SHP77 (cell line): ENCODE data around the gene SERINC2.
A peak's percentile ranks its signal among the peaks of the same experiment; 100 is the strongest.

Source experiments
- DNase-seq, 2 experiments: peaks; one replicate each; lab custom pipeline; 2025; lab: John Stamatoyannopoulos, UW

SERINC2 gene

GRCh38 chr1:31434101-31434871 is 21.3 kb downstream of the SERINC2 start:
- DNase-seq: no peak

- no peak for DNase-seq
These were observed 22.0 kb downstream of the SERINC2 start for GRCh38 chr1:31434979-31435378.

GRCh38 chr1:31435471-31436409 is 22.7 kb downstream of the SERINC2 start:
- no peak for DNase-seq

- no peak for DNase-seq
These were observed 23.8 kb downstream of the SERINC2 start for GRCh38 chr1:31436596-31437432.

- DNase-seq: no peak
These were observed 24.5 kb downstream of the SERINC2 start for GRCh38 chr1:31437433-31438037.

- no peak for DNase-seq
These were observed 26.3 kb downstream of the SERINC2 start for GRCh38 chr1:31439276-31439675.

GRCh38 chr1:31441073-31441472 is 28.1 kb downstream of the SERINC2 start:
- peak; percentile 44 to 76 for DNase-seq

GRCh38 chr1:31441558-31441957 is 28.5 kb downstream of the SERINC2 start:
- no peak for DNase-seq

GRCh38 chr1:31441970-31442647 is 29.1 kb downstream of the SERINC2 start:
- no peak for DNase-seq

- no peak for DNase-seq
These were observed 29.6 kb downstream of the SERINC2 start for GRCh38 chr1:31442648-31442994.

GRCh38 chr1:31443673-31444072 is 30.7 kb downstream of the SERINC2 start:
- DNase-seq: no peak

- DNase-seq: peak in 1 of 2 experiments; percentile 31
These were observed 31.9 kb downstream of the SERINC2 start for GRCh38 chr1:31444725-31445448.

GRCh38 chr1:31445951-31446350 is 32.9 kb downstream of the SERINC2 start:
- no peak for DNase-seq

- DNase-seq: peak; percentile 92 to 96
These were observed 34.2 kb downstream of the SERINC2 start for GRCh38 chr1:31447210-31447609.

- no peak for DNase-seq
These were observed 40.5 kb downstream of the SERINC2 start for GRCh38 chr1:31453384-31454079.

GRCh38 chr1:31458287-31458896 is 45.4 kb downstream of the SERINC2 start:
- DNase-seq: no peak

GRCh38 chr1:31460027-31460426 is 47.0 kb downstream of the SERINC2 start:
- DNase-seq: no peak

- no peak for DNase-seq
These were observed 54.1 kb downstream of the SERINC2 start for GRCh38 chr1:31467005-31467674.

GRCh38 chr1:31470794-31471315 is 57.8 kb downstream of the SERINC2 start:
- DNase-seq: no peak
